ENCODE results near the gene IGFL4.

Gene IGFL4

DNA sequence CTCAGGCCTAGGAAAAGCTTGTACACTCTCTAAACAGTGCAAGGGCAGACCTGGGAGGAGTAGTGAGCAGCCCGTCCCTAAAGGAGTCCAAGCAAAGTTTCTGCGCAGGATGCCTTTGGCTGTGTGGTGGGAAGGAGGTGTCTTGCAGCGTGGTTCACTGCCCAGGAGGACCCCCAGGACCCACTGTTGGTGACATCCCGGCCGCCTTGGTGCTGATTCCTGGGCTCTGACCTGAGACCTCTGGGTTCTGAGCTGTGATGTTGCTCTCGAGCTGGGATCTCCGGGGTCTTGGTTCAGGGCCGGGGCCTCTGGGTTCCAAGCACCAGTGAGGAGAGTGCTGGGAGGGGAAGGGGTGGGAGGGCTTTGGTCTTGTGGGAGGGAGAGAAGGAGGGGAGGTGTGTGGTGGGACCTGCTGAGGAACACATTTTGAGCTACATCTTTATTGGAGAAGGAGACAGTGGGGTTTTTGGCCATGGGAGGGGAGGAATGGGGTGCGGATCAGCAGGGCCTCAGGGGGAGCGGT lies 22.0 kb downstream of the IGFL4 start:
- no peak for DNase-seq

DNA sequence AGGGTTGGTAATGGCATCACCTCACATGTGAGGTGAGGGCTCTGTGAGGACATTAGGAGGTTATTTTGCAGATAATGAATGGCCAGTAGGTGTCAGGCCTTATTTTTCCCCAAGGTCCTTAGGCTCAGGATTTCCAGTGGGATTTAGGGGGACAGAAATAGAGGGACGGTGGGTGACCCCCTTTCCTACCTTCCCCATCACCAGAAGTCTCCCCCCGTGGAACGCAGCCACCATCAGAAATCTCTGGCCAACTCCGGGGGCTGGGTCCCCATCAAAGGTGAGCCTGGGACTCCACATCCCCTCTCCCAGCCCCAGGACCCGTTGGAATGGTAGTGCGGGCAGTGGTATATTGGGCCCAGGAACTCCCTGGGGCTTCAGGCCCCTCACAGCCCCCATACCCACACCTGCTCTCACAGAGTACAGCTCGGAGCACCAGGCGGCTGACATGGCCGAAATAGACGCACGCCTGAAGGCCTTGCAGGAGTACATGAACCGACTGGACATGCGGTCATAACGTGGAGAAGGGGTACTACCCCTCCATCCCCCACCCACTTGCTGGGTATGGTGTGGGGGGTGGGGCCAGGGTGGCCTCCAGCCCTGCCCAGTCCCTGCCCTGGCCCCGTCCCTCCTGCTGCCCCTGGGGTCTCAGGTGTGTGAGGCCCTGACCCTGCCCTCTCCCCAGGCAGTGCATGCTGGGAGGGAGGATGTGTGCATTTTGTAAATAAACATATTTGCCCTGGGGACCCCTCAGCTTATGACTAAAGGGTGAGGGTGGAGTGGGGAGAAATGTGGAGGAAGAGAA lies 22.7 kb downstream of the IGFL4 start:
- no peak for DNase-seq

DNA sequence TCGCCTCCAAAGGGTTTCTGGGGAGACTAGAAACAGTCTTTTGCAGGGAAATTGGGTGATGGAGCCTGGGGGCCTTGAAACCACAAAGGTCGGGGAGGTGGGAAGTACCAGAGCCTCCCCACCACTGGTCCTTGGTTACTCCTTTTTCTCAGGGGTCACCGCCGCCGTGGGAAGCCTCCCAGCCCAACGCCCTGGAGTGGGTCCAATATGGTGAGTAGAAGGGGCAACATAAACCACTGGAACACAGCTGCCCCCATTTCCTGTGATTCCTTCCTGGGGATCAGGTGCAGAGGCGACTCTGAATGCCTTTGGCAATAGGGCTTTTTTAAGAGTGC lies 23.7 kb downstream of the IGFL4 start:
- DNase-seq: no peak

DNA sequence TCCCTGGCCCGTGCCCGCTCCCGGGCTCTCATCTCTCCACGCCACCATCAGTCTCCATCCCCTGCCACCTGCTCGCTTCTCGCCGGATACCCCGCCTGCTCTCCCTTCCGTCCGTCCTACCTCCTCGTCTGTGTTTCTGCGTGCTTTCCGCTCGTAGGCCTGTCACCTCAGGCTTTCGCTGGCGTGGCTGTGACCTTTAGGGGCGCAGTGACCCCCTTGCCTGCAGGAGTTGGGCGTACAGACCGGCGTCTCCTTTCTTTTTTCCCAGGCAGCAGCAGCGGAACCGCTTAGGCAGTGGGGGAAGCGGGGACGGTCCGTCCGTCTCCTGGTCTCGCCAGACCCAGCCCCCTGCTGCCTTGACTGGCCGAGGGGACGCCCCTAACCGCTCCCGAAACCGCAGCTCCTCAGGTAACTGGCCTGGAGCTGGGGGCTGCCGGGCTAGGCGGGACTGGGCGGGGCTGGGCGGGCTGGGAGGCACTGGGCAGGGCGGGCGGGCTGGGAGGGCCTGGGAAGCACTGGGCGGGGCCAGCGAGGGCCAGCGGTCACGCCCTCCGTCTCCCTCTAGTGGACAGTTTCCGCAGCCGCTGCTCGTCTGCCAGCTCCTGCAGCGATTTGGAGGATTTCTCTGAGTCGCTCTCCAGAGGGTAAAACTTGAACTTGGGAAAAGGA lies 24.2 kb downstream of the IGFL4 start:
- peak; percentile 85 for DNase-seq

DNA sequence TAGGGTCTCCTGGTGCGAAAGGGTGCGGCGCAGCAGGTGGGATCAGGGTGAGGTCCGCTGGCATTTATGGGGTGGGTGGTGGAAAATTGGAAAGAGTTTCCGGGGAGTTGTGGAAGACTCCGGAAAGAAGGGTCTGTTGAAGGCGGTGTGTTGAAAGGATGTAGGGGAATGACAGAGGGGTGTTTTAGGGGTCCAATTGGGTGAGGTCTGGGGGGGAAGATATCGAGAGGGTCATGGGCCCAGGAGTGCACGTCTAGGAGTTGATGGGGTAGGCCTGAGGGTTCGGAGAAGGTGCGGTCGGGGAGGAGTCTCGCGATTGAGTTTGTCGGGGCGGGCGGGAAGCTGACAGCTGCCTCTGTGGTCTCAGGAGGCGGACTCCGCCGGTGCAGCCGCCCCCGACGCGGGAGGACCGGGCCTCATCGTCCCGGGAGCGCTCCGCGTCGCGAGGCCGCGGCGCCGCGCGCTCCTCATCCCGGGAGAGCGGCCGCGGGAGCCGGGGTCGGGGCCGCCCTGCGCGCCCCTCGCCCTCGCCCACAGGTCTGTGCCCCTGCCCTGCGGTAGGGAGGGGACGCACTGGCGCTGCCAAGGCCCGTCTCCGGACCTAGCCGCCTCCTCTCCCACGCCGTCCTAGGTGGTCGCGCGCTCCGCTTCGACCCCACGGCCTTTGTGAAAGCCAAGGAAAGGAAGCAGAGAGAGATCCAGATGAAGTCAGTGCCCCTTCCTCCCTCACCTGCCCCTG lies 24.9 kb downstream of the IGFL4 start:
- peak; percentile 50 for DNase-seq

DNA sequence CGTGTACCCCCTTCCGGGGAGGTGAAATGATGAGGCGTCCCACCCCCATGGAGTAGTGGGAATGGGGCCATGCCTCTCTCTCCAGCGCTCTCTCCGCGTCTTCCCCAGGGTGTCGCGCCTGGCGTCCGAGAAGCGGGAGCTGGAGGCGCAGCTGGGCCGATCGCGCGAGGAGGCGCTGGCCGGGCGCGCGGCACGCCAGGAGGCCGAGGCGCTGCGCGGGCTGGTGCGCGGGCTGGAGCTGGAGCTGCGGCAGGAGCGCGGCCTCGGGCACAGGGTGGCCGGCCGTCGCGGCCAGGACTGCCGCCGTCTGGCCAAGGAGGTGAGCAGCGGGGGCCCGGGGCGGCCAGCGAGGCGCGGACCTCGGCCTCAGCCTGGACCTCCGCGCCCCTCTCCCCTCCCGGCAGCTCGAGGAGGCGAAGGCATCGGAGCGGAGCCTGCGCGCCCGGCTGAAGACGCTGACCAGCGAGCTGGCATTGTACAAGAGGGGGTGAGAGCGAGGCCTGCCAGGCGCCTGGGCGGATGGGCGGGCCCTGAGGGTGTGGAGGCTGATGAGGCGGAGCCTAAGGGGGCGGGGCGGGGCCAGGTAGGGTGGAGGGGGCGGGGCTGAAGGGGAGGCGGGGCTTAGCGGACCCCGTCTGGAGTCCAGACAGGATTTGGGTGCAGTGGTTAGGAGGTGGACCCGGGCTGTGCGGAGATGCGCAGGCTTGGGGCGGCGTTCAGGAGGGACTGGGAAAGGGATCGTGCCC lies 25.7 kb downstream of the IGFL4 start:
- DNase-seq: peak; percentile 71

DNA sequence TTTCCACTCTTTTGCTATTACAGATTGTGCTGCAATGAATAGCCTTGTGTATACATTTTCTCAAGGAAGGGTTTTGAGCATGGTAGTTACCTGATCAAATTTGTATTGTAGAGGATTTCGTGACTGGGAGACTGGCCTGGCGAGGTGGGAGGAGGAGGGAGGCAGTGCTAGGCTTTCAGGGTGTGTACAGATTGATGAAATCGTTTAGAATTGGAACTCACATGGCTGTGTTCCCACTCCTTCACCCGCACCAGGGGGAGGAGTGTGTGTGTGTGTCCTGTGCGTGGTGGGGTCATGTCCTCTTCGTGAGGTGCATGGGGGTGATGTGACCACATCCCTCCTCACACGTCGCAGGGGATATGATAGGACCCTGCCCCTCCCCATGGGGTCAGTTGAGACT lies 26.3 kb downstream of the IGFL4 start:
- DNase-seq: no peak

DNA sequence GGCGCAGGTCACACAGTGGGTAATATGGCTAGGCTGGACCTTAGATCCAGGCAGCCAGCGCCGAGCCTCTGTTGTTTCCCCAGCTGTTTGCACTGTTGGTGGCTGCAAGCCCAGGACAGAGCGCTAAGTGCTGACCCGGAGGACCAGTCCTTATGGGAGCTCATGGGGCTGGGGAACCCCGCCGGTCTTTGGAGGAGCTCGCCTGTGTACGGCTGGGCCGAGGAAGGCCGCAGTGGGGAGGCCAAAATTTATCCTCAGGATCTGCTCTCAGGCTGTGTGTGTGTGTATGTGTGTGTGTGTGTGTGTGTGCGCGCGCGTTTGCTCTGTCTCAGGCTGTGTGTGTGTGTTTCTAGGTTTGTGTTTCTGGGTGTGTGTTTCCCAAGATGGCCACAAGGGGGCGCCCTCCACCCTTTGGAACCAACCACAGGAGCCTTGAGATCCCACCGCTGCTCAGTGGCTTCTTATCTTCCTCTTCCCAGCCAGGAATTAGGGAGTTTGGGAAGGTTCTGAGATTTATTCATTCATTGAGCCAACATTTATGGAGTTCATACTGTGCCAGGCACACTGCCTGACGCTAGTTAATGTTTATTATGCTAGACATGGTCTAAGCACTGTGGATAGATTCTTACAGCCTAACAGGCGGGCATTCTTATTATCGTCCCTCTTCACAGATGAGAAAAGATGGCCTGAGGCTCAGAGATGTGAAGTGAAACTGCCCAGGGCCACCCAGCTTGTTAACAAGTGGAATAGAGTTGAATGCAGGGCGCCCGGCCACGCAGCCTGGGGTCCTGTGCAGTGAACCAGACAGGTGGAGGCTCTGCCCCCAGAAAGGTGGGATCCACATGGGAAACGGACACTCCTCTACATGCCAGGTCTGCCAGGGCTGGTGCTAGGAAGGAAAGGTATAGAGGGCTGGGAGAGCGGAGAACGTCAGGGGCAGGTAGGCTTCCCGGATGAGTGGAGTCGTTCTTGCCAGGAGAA lies 31.0 kb downstream of the IGFL4 start:
- peak; percentile 72 for DNase-seq

DNA sequence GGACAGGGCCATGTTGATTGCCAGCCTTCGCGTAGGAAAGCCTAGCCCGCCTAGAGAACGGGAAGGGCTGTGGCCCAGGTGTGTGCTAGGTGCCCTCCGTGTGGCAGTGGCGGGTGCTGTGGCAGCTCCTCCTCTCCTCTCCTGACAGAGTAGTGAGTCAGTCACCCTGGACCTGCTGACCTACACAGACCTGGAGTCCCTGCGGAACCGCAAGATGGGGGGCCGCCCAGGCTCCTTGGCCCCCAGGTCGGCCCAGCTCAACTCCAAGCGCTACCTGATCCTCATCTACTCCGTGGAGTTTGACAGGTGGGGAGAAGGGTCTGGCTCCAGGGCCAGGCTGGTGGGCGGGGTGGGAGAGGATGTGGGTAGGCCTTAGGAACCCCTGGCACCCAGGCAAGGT lies 34.4 kb downstream of the IGFL4 start:
- DNase-seq: no peak

DNA sequence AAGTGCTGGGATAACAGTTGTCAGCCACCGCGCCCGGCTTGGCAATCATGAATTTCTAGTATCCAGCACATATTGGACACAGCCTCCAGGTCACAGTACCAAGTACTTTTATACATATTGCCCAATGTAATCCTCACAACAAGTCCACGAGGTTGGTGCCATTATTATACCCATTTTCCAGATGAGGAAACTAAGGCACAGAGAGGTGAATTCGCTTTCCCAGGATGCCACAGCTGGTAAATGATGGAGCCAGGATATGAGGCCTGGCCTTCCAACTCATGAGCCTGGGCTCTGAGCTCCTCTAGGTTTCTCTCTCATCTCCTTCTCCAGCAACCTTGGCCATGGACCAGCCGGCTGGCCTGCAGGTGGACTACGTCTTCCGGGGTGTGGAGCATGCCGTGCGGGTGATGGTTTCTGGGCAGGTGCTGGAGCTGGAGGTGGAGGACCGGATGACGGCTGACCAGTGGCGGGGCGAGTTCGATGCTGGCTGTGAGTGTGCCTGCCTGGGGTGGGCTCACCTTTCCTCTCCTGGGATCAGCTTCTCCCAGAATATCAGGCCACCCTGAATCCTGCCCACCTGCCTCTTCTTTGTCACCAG lies 38.0 kb downstream of the IGFL4 start:
- DNase-seq: no peak

DNA sequence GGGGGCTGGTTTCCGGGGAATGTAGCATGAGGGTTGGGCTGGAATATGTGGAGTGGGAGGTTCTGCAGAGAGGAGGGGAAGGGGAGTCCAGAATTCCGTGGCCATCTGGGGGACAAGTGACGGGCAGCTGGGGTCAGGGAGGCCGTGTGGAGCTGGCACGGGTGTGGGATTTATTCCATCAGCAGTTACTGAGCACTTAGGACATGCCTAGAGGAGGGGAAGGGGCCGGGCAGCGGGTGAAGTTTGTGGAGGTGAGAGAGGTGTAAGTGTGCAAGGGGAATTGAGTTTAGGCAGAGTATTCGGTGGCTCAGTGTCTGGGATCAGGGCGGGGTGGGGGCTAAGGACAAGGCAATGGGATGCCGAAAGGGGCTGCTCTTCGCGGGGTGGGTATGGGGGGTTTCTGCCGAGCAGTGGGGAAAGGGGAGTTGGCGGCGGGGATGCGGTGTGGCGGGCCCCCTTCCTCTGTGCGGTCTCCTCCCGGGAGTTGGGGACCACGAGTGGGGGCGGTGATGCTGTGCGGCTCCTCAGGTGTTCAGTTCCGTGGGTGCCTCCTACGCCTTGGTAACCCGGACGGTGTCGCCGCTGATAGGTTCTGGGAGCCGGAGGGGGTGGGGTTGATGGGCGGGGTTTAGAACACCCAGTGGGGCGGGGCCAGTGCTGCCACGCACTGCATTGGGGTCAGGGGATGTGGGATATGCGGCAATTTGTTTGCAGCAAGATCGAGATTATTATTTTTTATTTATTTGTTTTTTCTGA lies 40.1 kb downstream of the IGFL4 start:
- peak; percentile 86 for DNase-seq

DNA sequence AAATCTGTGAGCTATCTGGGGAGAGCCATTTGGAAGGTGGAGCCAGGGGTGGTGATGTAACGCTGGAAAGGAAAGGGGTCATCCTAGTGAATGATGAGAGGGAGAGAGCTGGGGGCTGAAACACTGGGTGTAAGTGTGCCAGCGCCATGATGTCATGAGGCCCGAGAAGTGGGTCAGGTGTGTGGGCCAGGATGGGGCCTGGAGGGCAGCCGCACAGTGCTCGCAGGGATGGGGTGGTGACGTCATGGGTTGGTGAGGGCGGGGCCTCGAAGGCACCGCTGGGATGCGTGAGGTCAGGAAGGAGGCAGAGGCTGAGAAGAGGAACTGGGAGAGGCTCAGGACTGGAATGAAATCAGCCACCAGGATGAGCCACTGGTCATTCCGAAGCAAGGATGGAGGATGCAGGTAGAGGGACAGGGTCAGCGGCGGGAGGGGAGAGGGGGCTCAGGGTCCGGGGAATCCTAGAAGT lies 41.1 kb downstream of the IGFL4 start:
- DNase-seq: peak; percentile 10

DNA sequence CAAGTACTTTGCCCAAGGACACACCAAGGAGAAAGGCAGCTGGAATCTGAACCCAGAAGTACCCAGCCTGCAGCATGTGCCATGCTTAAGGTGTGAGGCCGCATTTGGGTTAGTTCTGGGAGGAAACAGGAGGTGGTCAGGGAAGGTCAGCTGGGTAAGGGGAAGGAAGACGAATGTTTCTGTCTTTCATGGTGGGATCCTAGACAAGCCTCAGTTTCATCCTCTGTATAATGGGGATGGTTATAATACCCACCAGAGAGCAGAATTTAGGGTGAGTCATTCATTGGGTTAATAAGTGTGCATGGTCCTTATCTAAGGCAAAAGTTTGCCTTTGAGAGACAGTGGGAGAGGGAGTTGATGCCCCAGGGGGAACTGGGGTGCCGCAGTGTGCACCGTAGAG lies 42.0 kb downstream of the IGFL4 start:
- no peak for DNase-seq

DNA sequence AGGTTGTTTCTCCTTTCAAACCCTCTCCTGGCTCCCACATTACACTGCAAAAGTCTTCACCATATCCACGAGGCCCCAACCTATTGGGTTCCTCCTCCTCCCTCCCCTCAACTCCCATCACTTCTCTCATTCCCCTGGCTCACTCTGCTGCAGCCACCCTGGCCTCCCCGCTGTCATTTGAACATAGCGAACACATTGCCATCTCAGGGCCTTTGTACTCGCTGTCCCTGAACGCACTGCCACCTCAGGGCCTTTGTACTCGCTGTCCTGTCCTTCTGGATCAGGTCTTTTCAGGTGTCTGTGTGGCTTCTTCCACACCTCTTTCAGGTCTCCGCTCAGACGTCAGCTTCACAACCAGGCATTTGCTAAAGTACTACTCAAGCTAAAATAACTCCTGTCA lies 43.9 kb downstream of the IGFL4 start:
- no peak for DNase-seq

DNA sequence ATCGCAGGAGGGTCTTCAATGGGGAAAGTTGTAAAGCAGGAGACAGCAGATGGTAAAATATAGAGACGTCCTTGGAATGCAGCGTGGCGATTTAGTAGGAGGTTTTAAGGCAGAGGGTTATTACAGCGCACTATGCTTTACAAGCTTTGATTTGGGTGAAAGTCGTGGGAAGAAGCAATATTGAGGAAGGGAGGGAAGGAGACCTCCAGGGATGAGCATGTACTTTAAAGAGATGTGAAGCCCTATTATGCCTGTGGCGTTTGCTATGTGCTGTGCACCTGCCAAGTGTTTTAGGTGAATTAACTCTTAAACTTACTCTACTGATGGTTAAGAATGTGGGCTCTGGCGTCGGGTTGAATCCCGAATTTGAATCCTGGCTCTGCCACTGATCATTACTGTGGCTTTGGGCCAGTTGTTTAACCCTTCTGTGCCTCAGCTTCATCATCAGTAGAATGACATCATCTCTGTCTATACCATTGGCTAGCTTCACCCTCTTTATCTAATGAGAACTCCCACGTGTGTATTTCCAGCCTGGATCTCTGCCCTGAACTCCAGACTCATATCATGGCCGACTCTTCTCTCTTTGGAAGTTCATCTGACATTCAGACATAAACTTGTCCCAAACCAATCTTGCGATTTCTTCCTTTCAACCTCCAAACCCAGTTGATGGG lies 45.0 kb downstream of the IGFL4 start:
- DNase-seq: no peak

DNA sequence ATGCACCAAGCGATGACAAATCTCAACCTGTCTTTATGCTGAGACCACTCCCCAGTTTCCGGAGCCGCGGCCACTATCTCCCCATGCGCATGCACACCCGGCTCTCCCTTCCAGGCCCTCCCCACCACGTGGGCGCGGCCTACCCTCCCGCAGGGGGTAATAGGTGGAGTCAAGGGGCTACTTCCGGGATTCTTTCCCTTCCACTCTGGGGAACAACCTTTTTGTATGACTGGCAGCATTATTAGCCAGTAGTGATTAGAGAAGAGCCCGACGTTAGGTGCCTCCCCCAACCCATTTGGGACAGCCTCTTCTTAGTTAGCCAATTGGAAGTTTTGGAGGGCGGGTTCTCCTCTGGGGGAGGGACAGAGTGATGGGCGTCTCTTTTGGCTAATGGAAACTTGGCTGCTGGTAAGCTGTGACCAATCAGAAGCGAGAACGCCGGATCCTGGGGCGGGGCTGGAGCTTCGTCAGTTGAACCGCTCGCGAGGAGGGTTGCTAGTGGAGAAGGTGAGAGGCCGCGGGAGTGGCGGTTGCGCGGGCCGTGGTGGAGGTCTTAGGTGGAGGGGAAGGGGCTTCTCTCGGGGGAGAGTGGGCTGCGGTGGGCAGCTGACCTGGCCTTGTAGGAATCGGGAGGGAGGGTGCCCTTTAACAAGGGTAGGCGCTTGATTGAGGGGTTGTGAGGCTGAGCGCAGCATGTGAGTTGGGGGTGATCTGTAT lies 45.6 kb downstream of the IGFL4 start, which contains the start of gene CCDC61:
TSS of gene CCDC61 (plus strand) at position 470 of the 717 bp plus-strand sequence. CDS start 7,552 bp downstream, outside the sequence.
- DNase-seq: peak; percentile 100

DNA sequence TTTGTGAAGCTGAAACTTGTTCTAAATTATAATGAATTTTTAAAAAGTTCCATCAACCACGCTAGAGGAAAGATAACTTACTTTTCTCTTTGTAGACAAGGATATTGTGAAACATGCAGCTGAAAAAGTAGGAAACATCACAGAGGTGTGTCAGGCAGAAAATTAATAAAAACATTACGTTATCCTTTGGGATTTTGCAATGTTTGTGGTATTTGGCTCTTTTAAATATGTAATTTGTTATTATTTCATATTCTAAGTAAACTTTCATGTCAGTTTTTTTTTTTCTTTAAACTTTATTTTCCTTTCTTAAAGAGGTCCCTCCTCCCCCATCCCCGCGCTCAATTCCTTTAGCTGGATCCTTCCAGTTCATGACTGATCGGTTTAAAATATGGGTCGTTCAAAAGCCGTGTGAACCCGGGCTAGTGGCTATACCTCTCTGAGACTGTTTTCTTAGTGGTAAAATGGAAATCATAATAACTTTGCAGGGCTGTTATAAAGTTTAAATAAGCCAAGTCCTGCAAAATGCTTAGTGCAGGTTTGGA lies 46.3 kb downstream of the IGFL4 start:
- no peak for DNase-seq

DNA sequence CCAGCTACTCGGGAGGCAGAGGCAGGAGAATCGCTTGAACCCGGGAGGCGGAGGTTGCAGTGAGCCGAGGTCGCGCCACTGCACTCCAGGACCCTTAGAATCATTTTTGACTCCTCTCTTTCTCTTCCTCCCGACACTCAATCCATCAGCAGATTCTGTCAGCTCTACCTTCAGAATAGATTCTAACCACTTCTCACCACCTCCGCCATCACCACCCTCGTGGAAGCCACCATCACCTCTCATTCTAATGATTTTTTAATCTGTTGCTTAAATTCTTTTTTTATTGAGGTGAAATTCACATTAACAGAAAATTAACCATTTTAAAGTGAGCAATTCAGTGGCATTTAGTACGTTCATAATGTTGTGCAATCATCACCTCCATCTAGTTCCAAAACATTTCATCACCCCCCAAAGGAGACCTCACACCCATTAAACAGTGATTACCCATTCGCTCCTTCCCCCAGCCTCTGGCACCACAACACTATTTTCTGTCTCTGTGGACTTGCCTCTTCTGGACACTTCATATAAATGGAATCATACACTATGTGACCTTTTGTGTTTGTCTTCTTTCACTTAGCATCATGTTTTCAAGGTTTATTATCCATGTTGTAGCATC lies 50.6 kb downstream of the IGFL4 start:
- no peak for DNase-seq

Data from CD4-positive, alpha-beta T cell treated with Interleukin-17A for 1 hour (primary cell).